GM19023 (cell line): ENCODE results near the gene ATP1B3.
"Not testable (repeated sequence)": the region's sequence is repeated elsewhere in the genome, so short reads cannot be mapped to it uniquely, and the experiment has no call there.

Experiments
- ATAC-seq: cut with Tn5 transposase; IDR thresholded peaks from one replicate; pipeline ENCODE4 v1.9.1; 2021; ENCODE audit warnings: mild to moderate bottlenecking, moderate library complexity; ENCODE audit not compliant: unreplicated experiment

Gene ATP1B3

GRCh38 chr3:141941093-141941492 is 64.7 kb downstream of the ATP1B3 start:
- ATAC-seq = no peak

GRCh38 chr3:141942006-141942405 is 65.6 kb downstream of the ATP1B3 start:
- no peak for ATAC-seq

DNA sequence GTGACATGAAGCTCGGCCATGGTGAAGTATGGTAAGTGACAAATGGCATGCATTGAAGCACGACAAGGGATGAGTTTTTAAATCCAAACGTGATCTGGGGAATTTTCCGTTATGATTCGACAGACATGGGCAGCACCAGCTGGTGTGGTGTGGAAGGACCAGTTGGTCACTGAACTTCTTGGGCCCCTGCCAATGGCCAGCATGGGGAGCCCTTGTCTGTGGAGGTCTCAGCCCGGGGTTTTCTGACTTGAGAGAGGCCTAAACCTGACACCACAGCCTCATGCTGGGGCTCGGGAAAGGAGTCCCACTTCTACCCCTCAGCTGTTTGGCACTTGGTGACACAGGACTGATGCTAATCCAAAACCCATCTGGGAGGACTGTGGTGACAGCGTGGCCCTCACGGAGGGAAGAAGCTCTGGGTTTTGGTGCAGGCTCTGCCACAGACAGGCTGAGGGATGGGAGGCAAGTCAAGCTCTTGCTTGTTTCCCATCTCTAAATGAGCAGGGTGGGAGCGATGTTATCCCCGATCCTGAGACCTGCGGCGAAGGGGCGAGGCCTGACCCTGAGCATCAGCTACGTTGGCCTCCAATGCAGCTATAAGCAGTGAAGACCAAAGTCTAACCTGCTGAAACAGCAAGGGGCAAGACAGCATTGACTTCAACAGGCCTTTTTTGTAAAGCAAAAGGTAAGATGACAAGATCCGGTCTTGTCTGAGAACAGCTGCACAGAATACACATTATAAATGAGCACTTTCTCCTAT is 69.5 kb downstream of the ATP1B3 start:
- no peak for ATAC-seq

- no peak for ATAC-seq
Observed at GRCh38 chr3:141949399-141949798, 73.0 kb downstream of the ATP1B3 start.

DNA sequence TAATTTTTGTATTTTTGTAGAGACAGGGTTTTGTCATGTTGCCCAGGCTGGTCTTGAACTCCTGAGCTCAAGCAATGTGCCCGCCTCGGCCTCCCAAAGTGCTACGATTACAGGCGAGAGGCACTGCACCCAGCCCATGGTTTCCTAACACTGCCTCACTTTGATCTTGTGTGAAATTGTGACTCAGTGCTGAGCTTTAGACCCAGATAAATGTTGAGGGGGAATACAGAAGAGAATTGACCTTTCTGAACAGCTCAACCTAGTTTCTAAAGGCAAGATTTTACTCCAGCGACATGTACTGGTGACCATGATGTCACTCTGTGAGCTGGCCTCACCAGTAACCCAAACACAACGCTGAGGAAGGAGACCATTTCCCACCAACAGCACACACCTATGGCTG is 73.5 kb downstream of the ATP1B3 start:
- ATAC-seq = no peak

DNA sequence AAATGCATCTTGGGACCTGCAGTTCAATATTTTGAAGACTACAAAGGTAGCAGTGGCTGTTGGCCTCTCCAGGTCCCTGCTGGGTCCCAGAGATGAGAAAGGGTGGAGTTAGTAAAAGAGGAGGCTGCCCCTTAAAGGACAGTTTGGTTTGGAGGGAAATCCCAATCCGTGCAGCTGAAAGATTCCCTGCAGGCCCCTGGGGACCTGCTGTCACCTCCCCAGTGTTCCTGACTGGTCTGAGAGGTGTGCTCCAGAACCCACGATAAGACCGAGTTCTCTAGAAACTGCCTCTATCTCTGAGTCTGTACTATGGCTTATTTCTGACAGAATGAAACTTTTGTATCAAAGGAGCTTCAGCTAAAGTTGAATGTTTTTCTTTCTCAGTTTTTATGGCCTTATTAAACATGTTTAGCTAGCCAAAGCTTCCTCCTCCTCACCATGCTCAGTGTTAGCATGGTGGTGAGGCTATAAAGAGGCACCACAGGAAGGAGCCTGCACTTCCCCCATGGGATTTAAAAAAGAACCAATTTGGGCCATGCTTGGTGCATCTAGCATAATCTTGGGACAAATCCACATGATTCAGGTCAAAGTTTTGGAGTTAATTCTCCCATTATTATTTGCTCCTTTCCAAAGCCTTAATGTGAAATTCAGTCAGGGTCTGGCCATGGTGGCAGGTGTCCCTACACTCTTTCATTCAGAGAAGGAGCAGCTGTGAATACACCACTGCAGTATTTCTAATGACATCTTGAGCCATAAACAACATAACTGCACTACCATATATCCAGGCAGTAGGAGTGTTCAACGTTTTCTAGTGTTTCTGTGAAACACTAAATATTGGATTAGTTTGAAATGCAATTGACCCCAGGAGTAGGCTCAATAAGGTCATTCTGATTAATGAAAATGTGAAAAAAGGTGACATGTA is 74.4 kb downstream of the ATP1B3 start:
- ATAC-seq = no peak

DNA sequence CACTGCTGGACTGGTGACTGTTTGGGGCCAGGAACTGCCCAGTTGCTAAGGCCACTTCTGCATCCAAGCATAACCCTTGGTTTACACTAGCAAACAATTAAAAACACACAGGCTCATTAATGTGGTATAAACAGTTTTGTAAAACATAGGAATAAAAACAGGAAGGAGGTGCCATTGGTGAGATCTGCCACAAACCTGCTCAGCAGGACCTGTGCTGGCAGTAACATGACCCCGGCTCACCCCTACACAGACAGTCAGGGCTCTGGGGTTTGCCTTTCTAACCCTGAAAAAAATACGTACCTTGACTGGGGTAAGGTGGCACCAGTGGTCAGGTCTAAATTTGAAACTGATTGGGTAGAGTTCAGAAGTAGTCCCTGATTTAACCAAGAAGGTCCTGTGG is 76.2 kb downstream of the ATP1B3 start:
- no peak for ATAC-seq

DNA sequence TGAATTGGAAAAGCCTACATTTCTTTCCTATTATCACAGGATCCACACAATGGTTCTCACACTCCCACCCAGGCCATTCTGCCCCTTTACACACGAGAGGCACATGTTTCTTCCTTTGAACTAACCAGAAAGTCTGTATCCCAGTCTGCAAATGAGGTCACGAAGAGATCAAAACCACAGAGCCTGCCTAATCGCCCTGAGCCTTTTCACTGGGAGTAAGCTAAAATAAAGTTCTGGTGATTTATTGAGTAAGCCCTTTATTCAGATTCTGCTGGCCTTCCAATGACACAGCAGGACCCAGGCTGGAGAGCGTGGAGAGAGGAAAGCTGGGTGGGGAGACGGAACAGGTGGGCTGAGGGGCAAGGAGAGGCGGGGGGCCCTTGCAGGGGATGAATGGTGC is 78.7 kb downstream of the ATP1B3 start:
- no peak for ATAC-seq

DNA sequence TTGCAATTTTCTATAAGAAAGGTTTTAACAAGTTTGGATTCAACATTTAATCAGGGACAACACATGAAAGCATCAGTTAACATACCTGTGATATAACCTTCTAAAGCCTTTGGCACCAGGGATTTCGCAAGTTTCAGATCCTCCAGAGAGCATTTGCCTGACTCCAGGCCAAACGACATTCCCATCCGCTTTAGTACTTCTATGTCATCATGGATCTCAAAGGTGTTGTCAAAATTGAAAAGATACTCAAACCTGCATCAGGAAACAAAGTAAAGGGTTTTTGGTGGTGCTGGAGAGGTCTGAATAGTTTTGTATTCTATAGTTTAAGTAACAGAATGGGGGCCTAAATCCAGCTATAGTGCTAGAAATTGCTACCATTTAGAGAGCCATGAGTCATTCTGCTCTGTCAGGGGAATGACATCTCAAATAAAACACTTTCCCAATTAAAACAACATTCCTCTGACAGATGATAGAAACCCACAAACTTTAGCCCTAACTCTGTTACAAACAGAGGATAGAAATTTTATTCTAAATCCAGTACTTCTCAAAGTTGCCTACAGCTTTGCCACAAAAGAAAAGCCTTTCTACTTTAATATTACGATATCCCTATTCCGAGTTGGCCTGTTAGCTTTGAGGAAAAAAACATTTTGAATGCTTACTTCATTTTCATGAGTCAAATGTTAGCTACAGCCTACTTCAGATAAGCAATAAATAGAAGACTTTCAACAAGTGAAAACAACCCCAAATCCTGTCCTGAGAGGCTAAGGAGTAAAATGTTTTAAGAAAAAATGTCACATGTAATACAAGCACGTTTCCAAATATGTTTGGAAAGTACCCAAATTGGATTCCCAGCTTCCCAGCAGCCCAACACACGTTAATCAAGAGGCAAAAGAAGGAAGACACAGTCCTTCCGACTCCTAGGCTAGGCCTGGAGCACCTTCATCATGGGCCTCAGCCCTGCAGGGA is 83.4 kb downstream of the ATP1B3 start:
- no peak for ATAC-seq

DNA sequence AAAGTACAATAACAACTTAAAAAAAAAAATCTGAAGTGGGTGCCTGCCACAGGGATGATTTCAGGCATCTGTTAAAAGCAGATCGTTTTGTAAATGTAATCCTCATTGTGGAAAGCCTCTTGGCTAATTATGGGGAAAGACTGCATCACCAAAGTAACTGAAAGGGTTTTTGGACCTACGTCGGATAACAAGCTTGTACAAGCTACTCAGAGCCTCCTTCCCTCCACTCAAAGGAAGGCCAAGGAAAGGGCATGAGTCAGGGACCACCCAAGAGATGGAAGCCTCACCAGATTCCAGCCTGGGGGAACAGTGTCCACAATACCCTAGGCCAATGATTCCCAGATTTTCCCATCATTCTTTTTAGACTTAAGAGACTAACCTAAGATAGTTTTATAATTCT is 84.3 kb downstream of the ATP1B3 start:
- no peak for ATAC-seq

GRCh38 chr3:141963301-141963700 is 86.9 kb downstream of the ATP1B3 start:
- ATAC-seq = no peak

DNA sequence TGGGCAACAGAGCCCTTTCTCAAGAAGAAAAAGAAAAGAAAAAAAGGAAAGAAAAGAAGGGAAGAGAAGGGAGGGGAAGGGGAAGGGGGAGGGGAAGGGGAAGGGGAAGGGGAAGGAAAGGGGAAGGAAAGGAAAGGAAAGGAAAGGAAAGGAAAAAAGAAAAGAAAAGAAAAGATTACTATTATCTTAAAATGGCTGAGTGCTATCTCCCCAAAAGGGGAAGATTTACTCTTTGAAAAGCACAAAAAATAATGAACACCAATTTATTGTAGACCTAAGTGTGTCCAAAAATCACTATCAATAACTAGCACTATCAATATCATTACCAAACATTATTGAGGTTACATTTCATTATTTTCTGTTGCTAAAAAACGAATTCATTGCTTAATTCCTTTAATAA is 89.0 kb downstream of the ATP1B3 start:
- ATAC-seq = no peak

DNA sequence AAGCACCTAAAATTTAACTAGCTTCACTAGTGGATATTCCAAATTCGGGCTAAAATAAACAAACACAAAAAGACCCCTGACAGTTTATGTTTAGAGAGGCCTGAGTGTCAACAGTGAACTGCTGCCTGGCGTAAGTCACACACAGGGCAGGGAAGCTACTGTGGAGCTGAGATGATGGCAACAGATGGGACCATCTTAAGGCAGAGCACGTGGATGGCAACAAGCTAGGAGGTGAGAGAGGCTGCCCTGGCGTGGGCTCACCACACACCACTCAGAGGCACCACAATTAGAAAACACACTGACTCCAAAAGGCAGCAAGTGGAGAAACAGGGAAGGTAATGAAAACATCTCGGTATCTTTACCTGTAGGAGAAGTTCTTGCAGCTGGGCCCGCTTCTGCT is 93.3 kb downstream of the ATP1B3 start:
- no peak for ATAC-seq

GRCh38 chr3:141971571-141971970 is 95.1 kb downstream of the ATP1B3 start:
- ATAC-seq = no peak

DNA sequence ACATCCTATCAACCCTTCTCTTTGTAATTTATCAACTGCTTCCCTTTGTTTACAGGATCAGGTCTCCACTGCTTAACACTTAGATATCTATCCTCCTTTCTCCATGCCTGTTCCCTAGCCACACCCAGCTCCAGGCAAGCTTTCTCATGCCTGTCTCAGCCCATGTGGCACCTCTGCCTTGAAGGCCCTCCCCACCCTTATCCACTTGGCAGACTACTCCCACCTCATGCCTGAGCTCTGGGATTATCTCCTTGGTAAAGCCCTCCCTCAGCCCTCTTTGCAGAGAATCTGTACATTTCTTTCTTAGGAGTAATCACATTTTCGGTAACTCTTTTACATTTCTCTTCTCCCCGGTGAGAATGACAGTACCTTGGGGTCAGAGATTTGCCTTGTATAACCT is 96.0 kb downstream of the ATP1B3 start:
- ATAC-seq = no peak

DNA sequence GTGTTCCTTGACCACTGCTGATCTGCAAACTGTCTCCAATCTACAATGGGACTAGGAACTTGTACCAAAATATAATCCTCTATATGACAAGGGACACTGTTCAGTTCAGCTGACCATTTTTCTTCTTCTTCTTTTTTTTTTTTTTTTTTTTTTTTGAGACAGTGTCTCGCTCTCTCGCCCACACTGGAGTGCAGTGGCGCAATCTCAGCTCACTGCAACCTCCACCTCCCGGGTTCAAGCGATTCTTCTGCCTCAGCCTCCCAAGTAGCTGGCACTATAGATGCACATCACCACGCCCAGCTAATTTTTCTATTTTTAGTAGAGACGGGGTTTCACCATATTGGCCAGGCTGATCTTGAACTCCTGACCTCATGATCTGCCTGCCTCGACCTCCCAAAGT is 98.3 kb downstream of the ATP1B3 start:
- not testable (repeated sequence) for ATAC-seq
